ENCODE data around the gene ARL4D.
A peak's percentile ranks its signal among the peaks of the same experiment; 100 is the strongest.
"Not testable (repeated sequence)": the region's sequence is repeated elsewhere in the genome, so short reads cannot be mapped to it uniquely, and the experiment has no call there.

The ARL4D gene

GRCh38 chr17:43371227-43371821 is 27.5 kb upstream of the ARL4D start:
- no peak for DNase-seq

- no peak for DNase-seq
These were observed 26.4 kb upstream of the ARL4D start for GRCh38 chr17:43372273-43372911.

- DNase-seq: no peak
These were observed 25.4 kb upstream of the ARL4D start for GRCh38 chr17:43373356-43373755.

- not testable (repeated sequence) for DNase-seq
These were observed 22.9 kb upstream of the ARL4D start for GRCh38 chr17:43375915-43376314.

GRCh38 chr17:43377056-43377810 is 21.6 kb upstream of the ARL4D start:
- no peak for DNase-seq

- no peak for DNase-seq
These were observed 20.0 kb upstream of the ARL4D start for GRCh38 chr17:43378766-43379165.

- no peak for DNase-seq
These were observed 18.5 kb upstream of the ARL4D start for GRCh38 chr17:43380307-43380706.

GRCh38 chr17:43381204-43381603 is 17.6 kb upstream of the ARL4D start:
- no peak for DNase-seq

- DNase-seq: no peak
These were observed 17.2 kb upstream of the ARL4D start for GRCh38 chr17:43381621-43382020.

- DNase-seq: no peak
These were observed 16.0 kb upstream of the ARL4D start for GRCh38 chr17:43382776-43383175.

GRCh38 chr17:43383372-43383771 is 15.4 kb upstream of the ARL4D start:
- no peak for DNase-seq

- no peak for DNase-seq
These were observed 14.8 kb upstream of the ARL4D start for GRCh38 chr17:43383826-43384475.

GRCh38 chr17:43384476-43384862 is 14.3 kb upstream of the ARL4D start:
- no peak for DNase-seq

GRCh38 chr17:43385046-43385831 is 13.6 kb upstream of the ARL4D start:
- DNase-seq: no peak

GRCh38 chr17:43388359-43389045 is 10.3 kb upstream of the ARL4D start:
- DNase-seq: peak; percentile 92

- DNase-seq: peak; percentile 66
These were observed 9.5 kb upstream of the ARL4D start for GRCh38 chr17:43389046-43389947.

- DNase-seq: no peak
These were observed 6.4 kb upstream of the ARL4D start for GRCh38 chr17:43392397-43392796.

- peak; percentile 75 for DNase-seq
These were observed 4.8 kb upstream of the ARL4D start for GRCh38 chr17:43393944-43394482.

GRCh38 chr17:43394696-43395095 is 4.1 kb upstream of the ARL4D start:
- DNase-seq: not testable (repeated sequence)

GRCh38 chr17:43395165-43395564 is 3.6 kb upstream of the ARL4D start:
- no peak for DNase-seq

All from amniotic stem cell (primary cell).